ENCODE data around the gene FOXQ1. TPM values are rescaled to one million over a fixed set of nuclear protein-coding genes. Genes with fewer than 3 reads are reported as not detected.
A peak's percentile ranks its signal among the peaks of the same experiment; 100 is the strongest.

The FOXQ1 gene, protein sequence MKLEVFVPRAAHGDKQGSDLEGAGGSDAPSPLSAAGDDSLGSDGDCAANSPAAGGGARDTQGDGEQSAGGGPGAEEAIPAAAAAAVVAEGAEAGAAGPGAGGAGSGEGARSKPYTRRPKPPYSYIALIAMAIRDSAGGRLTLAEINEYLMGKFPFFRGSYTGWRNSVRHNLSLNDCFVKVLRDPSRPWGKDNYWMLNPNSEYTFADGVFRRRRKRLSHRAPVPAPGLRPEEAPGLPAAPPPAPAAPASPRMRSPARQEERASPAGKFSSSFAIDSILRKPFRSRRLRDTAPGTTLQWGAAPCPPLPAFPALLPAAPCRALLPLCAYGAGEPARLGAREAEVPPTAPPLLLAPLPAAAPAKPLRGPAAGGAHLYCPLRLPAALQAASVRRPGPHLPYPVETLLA
- polyA plus RNA-seq (2013, experiment 1 of 2), result 0.55 TPM
- 1.5 TPM for polyA plus RNA-seq (2013, experiment 2 of 2)

DNA sequence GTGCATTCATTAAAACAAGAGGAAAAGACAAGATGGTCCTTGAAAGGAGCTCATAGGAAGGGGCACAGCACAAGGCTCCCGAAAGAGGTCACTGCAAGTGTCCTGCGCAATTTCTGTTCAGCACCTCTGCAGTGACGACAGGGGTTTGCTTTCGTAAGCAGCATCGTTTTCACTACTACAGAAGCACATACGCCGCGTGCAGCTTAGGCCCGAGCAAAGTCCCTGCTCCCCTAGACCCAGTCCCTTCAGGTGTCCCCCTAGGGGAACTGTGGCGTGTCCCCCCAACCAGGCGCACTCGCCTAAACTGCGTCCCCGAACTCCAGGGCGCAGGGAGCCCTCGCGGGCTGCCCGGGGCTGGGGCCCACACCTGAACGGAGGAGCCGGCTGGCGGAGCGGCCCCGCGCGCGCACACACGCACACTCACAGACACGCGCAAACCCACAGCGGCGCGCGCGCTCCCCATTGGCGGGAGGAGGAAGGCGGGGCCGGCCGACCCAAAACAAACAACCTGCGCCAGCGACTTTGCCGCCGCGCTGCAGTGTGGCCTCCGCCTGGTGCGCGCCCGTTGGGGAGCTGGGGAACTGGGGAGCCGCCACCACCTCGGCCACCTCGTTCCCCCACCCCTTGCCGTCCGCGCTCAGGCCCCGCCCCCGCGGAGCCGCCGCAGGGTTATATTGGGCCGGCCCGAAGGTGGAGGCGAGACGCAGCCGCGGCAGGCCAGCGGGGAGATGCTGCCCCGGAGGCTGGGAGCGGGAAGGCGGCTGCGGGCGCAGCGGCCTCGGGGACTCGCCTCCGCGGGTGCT is at the start of gene FOXQ1:
FOXQ1 (plus strand) TSS at position 699 of the 803 bp plus-strand sequence. CDS start 607 bp downstream, outside the sequence.
- no peak within 1 kb of the TSS for H3K9ac ChIP-seq (ENCODE audit: low read depth, low read length)
- H3K4me3 ChIP-seq (ENCODE audit: low read length), result peak within 1 kb of the TSS; percentile 52
- WGBS, result under 1% methylated on average over 75 of the region's 75 CpGs
- peaks cover 99% of the 10 kb centered on the region for H3K27me3 ChIP-seq (ENCODE audit: insufficient read depth, low read length)
- H3K36me3 ChIP-seq (ENCODE audit: insufficient read depth, low read length), result no peaks in the 10 kb centered on the region
- peaks cover 12% of the 10 kb centered on the region for H3K4me1 ChIP-seq (ENCODE audit: insufficient read depth, low read length)
- H3K27ac ChIP-seq (ENCODE audit: low read depth, low read length), result no peak within 1 kb of the TSS
- no peaks in the 10 kb centered on the region for H3K9me3 ChIP-seq (ENCODE audit: insufficient read depth, low read depth, low read length)

DNA sequence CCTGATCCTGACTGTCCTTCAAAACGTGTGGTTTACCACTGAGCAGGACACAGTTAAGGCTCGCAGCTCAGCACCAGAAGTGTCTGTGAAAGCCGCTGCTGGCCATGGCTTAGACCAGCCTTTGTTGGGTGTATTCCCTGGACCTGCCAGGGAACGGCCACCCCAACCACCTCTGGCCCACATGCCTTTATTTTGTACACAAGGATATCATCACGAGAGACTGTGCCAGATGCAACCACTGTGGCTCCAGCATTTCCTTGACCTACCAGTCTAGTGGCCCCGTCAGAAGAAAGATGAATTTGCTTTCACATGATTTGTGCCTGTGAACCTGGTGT is 49.2 kb upstream of the FOXQ1 start:
- no peaks in the 10 kb centered on the region for H3K27me3 ChIP-seq (ENCODE audit: insufficient read depth, low read length)
- H3K4me1 ChIP-seq (ENCODE audit: insufficient read depth, low read length), result peaks cover 5% of the 10 kb centered on the region; the same call in 1 of the 2 replicates
- H3K9me3 ChIP-seq (ENCODE audit: insufficient read depth, low read depth, low read length), result no peaks in the 10 kb centered on the region
- WGBS, result 93% methylated on average over 6 of the region's 6 CpGs
- H3K27ac ChIP-seq (ENCODE audit: low read depth, low read length), result no peak overlapping the region
- no peak overlapping the region for H3K4me3 ChIP-seq (ENCODE audit: low read length)
- H3K9ac ChIP-seq (ENCODE audit: low read depth, low read length), result no peak overlapping the region
- no peaks in the 10 kb centered on the region for H3K36me3 ChIP-seq (ENCODE audit: insufficient read depth, low read length)

DNA sequence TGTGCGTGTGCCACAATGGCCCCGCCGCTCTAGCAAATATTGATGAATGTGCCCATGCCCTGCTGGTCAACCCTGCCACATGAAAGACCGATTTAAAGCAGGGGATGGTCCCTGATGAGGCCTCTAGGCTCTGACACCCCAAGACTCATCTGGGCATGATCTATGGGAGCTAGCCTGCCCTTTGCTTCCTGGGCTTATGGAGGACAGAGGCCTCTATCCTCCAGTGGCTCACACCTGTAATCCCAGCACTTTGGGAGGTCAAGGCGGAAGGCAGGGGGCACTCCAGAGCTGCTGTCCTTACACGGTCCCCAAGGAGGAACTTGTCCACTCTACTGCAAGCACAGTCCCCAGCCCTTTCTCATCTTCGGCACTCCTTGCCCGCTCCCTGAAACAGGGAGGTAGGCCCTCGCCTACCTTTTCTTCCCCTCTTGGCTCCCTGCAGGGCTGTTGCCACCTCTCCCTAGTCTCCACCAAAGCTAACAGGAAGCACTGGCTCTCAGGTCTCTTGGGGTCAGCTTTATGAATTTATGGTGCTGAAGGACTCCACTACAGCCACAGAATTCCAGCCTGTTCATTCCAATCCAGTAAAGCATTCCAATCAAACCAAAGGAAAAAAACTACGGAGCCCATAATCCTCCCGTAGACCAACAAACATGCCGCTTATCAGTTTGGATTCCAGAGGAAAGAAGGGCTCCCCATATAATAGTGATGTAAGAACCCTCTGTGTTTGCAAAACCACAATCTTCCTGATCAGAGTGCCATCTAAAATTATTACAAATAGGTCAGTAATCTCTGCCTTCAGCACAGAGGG is 48.7 kb upstream of the FOXQ1 start:
- no peak overlapping the region for H3K27ac ChIP-seq (ENCODE audit: low read depth, low read length)
- H3K4me1 ChIP-seq (ENCODE audit: insufficient read depth, low read length), result peaks cover 5% of the 10 kb centered on the region; the same call in 1 of the 2 replicates
- 83% methylated on average over 12 of the region's 12 CpGs for WGBS

DNA sequence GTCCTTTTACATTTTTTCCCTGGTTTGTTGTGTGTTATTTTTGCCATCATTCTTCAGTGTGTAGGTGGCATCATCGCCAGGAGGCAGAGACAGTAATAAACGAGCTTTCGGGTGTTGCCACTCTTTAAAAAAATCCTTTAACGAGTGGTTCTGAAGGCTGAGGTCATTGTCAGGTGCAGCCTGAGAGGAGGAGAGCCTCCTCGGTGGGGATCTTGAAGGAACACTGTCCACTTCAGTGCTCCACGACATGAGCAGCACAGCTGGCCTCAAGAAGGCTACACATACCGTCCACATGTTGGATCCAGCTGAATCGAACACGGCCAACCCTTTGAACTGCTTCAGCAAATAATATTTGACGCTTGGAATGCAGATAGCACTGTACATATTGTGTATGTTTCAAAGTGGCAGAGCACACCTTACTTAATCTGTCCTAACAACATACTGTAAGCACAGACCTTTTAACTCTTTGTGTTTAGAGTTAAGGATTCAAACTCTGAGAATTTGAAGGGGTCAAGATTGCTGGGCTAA is 48.0 kb upstream of the FOXQ1 start:
- H3K4me1 ChIP-seq (ENCODE audit: insufficient read depth, low read length), result peaks cover 5% of the 10 kb centered on the region; the same call in 1 of the 2 replicates
- 92% methylated on average over 10 of the region's 10 CpGs for WGBS

More for the DNA sequence above, 48.7 kb upstream of the FOXQ1 start:
- Histone ChIP-seq H3K36me3 (ENCODE audit: insufficient read depth, low read length) (no peaks in the 10 kb centered on the region), H3K4me3 (ENCODE audit: low read length) (no peak overlapping the region), H3K9ac (ENCODE audit: low read depth, low read length) (no peak overlapping the region), H3K27me3 (ENCODE audit: insufficient read depth, low read length) (no peaks in the 10 kb centered on the region), H3K9me3 (ENCODE audit: insufficient read depth, low read depth, low read length) (no peaks in the 10 kb centered on the region)

DNA sequence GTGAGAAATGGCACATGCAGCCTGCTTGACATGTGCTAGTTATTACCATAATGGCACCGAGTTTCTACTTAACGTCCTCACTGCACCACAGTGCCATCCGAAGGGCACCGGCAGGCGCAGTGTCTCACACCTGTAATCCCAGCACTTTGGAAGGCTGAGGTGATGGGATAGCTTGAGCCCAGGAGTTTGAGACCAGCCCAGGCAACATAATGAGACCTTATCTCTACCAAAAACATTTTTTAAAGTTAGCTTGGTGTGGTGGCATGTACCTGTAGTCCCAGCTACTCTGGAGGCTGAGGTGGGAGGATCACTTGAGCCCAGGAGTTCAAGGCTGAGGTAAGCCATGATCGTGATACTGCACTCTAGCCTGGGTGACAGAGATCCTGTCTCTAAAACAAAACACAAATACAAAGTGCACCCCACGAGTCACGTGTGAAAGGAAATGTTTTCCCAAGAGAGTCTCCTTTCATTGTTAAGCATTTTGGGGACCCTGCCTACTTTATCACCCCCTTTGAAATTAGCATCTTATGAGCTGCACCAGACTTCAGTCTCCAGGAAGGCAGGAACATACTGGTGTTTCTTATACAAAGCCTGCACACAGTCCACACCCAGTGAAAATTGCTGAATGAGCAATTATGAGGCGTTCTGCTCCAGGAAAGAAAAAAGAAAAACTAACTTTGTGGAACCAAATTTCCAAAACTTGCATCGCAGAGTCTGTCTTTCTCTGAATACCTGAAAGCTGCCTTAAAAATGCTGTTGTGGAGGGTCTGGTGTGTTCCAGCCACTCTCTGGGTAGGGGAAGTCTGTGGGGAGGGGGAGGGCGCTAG is 47.1 kb upstream of the FOXQ1 start:
- Histone ChIP-seq H3K36me3 (ENCODE audit: insufficient read depth, low read length) (no peaks in the 10 kb centered on the region), H3K27ac (ENCODE audit: low read depth, low read length) (no peak overlapping the region), H3K4me3 (ENCODE audit: low read length) (no peak overlapping the region), H3K9me3 (ENCODE audit: insufficient read depth, low read depth, low read length) (no peaks in the 10 kb centered on the region), H3K9ac (ENCODE audit: low read depth, low read length) (no peak overlapping the region), H3K4me1 (ENCODE audit: insufficient read depth, low read length) (peaks cover 5% of the 10 kb centered on the region; the same call in 1 of the 2 replicates), H3K27me3 (ENCODE audit: insufficient read depth, low read length) (no peaks in the 10 kb centered on the region)
- 93% methylated on average over 10 of the region's 11 CpGs for WGBS

More for the DNA sequence above, 48.0 kb upstream of the FOXQ1 start:
- H3K27me3 ChIP-seq (ENCODE audit: insufficient read depth, low read length), result no peaks in the 10 kb centered on the region
- H3K4me3 ChIP-seq (ENCODE audit: low read length), result no peak overlapping the region
- no peak overlapping the region for H3K9ac ChIP-seq (ENCODE audit: low read depth, low read length)
- no peaks in the 10 kb centered on the region for H3K9me3 ChIP-seq (ENCODE audit: insufficient read depth, low read depth, low read length)
- H3K36me3 ChIP-seq (ENCODE audit: insufficient read depth, low read length), result no peaks in the 10 kb centered on the region
- no peak overlapping the region for H3K27ac ChIP-seq (ENCODE audit: low read depth, low read length)

DNA sequence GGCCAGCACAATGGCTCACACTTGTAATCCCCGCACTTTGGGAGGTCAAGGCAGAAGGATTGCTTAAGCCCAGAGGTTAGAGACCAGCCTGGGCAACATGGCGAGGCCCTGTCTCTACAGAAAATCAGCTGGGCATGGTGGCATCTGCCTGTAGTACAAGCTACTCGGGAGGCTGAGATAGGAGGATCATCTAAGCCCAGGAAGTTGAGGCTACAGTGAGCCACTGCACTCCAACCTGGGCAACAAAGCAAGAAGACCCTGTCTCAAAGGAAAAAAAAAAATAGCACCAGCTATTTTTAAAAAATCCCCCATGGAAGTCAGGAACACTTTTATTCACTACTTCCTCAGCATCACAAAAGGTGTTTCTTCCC is 45.2 kb upstream of the FOXQ1 start:
- no peak overlapping the region for H3K9ac ChIP-seq (ENCODE audit: low read depth, low read length)
- H3K4me3 ChIP-seq (ENCODE audit: low read length), result no peak overlapping the region
- peaks cover 5% of the 10 kb centered on the region; the same call in 1 of the 2 replicates for H3K4me1 ChIP-seq (ENCODE audit: insufficient read depth, low read length)
- peaks cover 4% of the 10 kb centered on the region; the same call in 1 of the 2 replicates for H3K9me3 ChIP-seq (ENCODE audit: insufficient read depth, low read depth, low read length)
- H3K36me3 ChIP-seq (ENCODE audit: insufficient read depth, low read length), result no peaks in the 10 kb centered on the region
- H3K27me3 ChIP-seq (ENCODE audit: insufficient read depth, low read length), result no peaks in the 10 kb centered on the region
- 96% methylated on average over 3 of the region's 3 CpGs for WGBS
- H3K27ac ChIP-seq (ENCODE audit: low read depth, low read length), result no peak overlapping the region

DNA sequence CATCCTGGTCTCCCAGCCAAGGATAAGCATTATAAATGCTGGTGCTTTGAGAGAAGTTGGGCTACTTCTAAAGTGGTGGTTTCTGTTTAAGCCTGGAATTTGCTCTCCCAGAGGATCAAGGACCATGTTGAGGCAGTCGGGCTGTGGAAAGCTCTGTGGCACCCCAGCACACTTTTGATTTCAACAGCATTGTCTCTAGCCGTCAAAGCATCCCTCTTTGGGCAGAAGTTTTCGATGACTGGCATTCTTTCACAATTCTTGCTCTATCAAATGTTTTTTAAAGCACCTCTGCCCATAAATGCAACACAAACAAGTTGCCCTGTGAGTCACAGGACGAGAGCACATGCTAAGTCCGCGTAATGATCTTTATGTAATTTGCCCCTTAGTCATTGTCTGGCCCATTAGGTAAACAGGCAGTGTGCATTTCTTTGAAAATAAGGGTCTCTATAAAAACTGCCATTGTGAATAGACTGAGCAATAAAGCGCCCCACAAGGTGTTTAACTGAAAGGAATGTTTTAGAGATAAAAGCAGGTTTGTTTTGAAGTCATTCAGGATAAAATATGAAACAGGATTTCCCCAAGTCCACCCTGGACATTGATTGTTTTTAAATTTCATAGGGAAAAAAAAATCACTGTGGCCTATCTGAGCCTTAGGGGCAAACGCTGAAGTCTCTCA is 44.7 kb upstream of the FOXQ1 start:
- Histone ChIP-seq H3K4me1 (ENCODE audit: insufficient read depth, low read length) (peaks cover 5% of the 10 kb centered on the region; the same call in 1 of the 2 replicates), H3K9me3 (ENCODE audit: insufficient read depth, low read depth, low read length) (peaks cover 9% of the 10 kb centered on the region; the same call in 1 of the 2 replicates), H3K9ac (ENCODE audit: low read depth, low read length) (no peak overlapping the region), H3K36me3 (ENCODE audit: insufficient read depth, low read length) (no peaks in the 10 kb centered on the region), H3K27me3 (ENCODE audit: insufficient read depth, low read length) (no peaks in the 10 kb centered on the region), H3K4me3 (ENCODE audit: low read length) (no peak overlapping the region), H3K27ac (ENCODE audit: low read depth, low read length) (no peak overlapping the region)
- 82% methylated on average over 8 of the region's 8 CpGs for WGBS

DNA sequence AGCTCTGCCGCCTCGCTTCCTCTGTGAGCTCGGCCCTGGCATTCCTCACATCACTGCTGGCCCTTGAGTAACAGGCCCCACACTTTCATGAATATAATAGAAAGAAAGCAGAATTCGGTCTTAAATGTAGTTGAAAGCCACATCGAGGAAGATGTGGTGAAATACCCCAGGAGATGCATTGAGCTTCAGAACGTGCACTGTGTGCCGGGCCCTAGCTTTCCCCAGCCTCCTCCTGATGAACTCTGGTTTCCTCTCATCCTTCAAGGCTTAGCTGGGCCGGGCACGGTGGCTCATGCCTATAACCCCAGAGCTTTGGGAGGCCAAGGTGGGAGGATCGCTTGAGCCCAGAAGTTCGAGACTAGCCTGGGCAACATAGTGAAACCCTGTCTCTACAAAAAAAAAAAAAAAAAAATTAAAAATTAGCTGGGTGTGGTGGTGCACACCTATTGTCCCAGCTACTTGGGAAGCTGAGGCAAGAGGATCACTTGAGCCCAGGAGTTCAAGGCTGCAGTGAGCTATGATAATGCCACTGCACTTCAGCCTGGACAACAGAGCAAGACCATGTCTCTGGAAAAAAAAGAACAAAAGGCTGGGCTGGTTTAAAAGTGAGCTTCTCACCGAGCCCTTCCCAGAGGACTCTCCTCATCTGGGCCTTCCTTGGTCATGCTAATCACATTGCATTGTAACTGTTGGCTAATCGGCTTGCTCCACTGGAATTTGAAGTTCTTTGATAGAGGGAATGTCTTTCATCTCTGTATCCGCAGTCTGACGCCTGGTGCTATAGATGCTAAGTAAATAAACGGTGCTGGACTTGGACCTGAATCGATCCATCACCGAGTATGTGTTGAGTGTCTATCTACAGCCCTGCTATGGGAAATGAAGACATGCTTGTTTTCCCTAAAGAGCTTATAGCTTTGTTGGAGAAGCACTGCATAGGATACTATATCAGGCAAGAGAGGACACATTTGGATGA is 43.8 kb upstream of the FOXQ1 start:
- no peak overlapping the region for H3K9ac ChIP-seq (ENCODE audit: low read depth, low read length)
- no peaks in the 10 kb centered on the region for H3K27me3 ChIP-seq (ENCODE audit: insufficient read depth, low read length)
- no peak overlapping the region for H3K4me3 ChIP-seq (ENCODE audit: low read length)
- no peaks in the 10 kb centered on the region for H3K36me3 ChIP-seq (ENCODE audit: insufficient read depth, low read length)
- peaks cover 5% of the 10 kb centered on the region; the same call in 1 of the 2 replicates for H3K4me1 ChIP-seq (ENCODE audit: insufficient read depth, low read length)
- peaks cover 17% of the 10 kb centered on the region for H3K9me3 ChIP-seq (ENCODE audit: insufficient read depth, low read depth, low read length)
- WGBS, result 91% methylated on average over 18 of the region's 18 CpGs
- H3K27ac ChIP-seq (ENCODE audit: low read depth, low read length), result no peak overlapping the region
